Thoracic aorta (tissue), 2 donors: Measurements from ENCODE around the gene WAPL. TPM values are rescaled to one million over a fixed set of nuclear protein-coding genes. Genes with fewer than 3 reads are reported as not detected.
"Not testable (repeated sequence)": the region's sequence is repeated elsewhere in the genome, so short reads cannot be mapped to it uniquely, and the experiment has no call there.

Experiments used
- ATAC-seq: fragments of 150-250 bp; one replicate; pipeline ENCODE4 v1.8.0; 2017; ENCODE audit warnings: low read depth; ENCODE audit not compliant: insufficient number of reproducible peaks, low FRiP score
- DNase-seq: peaks from one replicate; pipeline ENCODE4 v3.0.0-alpha.2; 2020; ENCODE audit warnings: low spot score
- H3K27ac ChIP-seq, 2 donors: fragments of 200-600 bp; sonication (generic); 1 replicate in 1 of 2; 2 replicates in 1 of 2; pipeline ENCODE4 v1.5.1; 2016; ENCODE audit warnings: mild to moderate bottlenecking in 2 of 2, moderate library complexity in 2 of 2
- H3K27me3 ChIP-seq: fragments of 200-600 bp; sonication (generic); replicated peaks from 2 replicates; pipeline ENCODE4 v1.6.0; 2016; ENCODE audit warnings: mild to moderate bottlenecking; ENCODE audit not compliant: insufficient read depth
- H3K36me3 ChIP-seq: fragments of 200-600 bp; sonication (generic); one replicate; pipeline ENCODE4 v1.5.1; 2016
- H3K4me1 ChIP-seq, 2 donors: fragments of 200-600 bp; sonication (generic); 1 replicate in 1 of 2; 2 replicates in 1 of 2; pipeline versions ENCODE4 v1.5.1 to v1.6.0; 2016; ENCODE audit warnings: low read depth in 2 of 2, mild to moderate bottlenecking in 1 of 2; ENCODE audit not compliant: control insufficient read depth in 1 of 2
- H3K4me3 ChIP-seq: fragments of 200-600 bp; sonication (generic); 2 replicates; pipeline ENCODE4 v1.5.1; 2016; ENCODE audit warnings: mild to moderate bottlenecking
- H3K9me3 ChIP-seq: fragments of 200-600 bp; sonication (generic); 2 replicates; pipeline ENCODE4 v1.5.1; 2016
- CTCF ChIP-seq: fragments of 200-600 bp; sonication (generic); IDR thresholded peaks from one replicate; pipeline ENCODE4 v1.5.1; 2019; ENCODE audit warnings: antibody characterized with exemption
- total RNA-seq, 2 donors: library from RNA; depleted of rRNA; stranded (reverse); fragments of >200 nt; gene quantifications; one replicate each; pipeline versions ENCODE4 v1.1.0 to v1.2.3, GENCODE V29; 2016

Gene WAPL
- total RNA-seq, 2 donors from 2014 or later: 25.9 to 52.7 TPM

- no peak for DNase-seq
- no peaks in the 10 kb centered on the region for H3K27me3 ChIP-seq
- H3K36me3 ChIP-seq: no peaks in the 10 kb centered on the region
- no peak overlapping the region for H3K27ac ChIP-seq
- H3K9me3 ChIP-seq: no peaks in the 10 kb centered on the region
- ATAC-seq: no peak
- no peaks in the 10 kb centered on the region for H3K4me1 ChIP-seq
- no peak for TF ChIP-seq CTCF
- H3K4me3 ChIP-seq: no peak overlapping the region
These were observed 23.5 kb upstream of the WAPL start for GRCh38 chr10:86545101-86545500.

GRCh38 chr10:86540016-86540415, 18.4 kb upstream of the WAPL start:
- DNase-seq: no peak
- H3K4me1 ChIP-seq: no peaks in the 10 kb centered on the region
- H3K36me3 ChIP-seq: no peaks in the 10 kb centered on the region
- ATAC-seq: no peak
- H3K4me3 ChIP-seq: no peak overlapping the region
- no peaks in the 10 kb centered on the region for H3K9me3 ChIP-seq
- no peak overlapping the region for H3K27ac ChIP-seq
- no peaks in the 10 kb centered on the region for H3K27me3 ChIP-seq
- TF ChIP-seq CTCF: no peak

GRCh38 chr10:86538547-86538946, 17.0 kb upstream of the WAPL start:
- Histone ChIP-seq H3K36me3 (no peaks in the 10 kb centered on the region), H3K27ac (no peak overlapping the region), H3K9me3 (no peaks in the 10 kb centered on the region), H3K4me1 (no peaks in the 10 kb centered on the region), H3K4me3 (no peak overlapping the region), H3K27me3 (no peaks in the 10 kb centered on the region)
- no peak for DNase-seq
- TF ChIP-seq CTCF: no peak
- ATAC-seq: no peak

GRCh38 chr10:86538040-86538439, 16.4 kb upstream of the WAPL start:
- H3K4me1 ChIP-seq, H3K36me3 ChIP-seq, H3K4me3 ChIP-seq, DNase-seq, ATAC-seq, H3K27ac ChIP-seq, H3K27me3 ChIP-seq, H3K9me3 ChIP-seq: not testable (repeated sequence)

GRCh38 chr10:86536294-86536861, 14.8 kb upstream of the WAPL start:
- no peaks in the 10 kb centered on the region for H3K36me3 ChIP-seq
- no peaks in the 10 kb centered on the region for H3K4me1 ChIP-seq
- DNase-seq (no peak), ATAC-seq (no peak)
- peak overlapping the region; percentile 84 for H3K4me3 ChIP-seq
- no peak for TF ChIP-seq CTCF
- no peak overlapping the region for H3K27ac ChIP-seq
- H3K27me3 ChIP-seq: no peaks in the 10 kb centered on the region
- H3K9me3 ChIP-seq: no peaks in the 10 kb centered on the region
